Measurements from ENCODE around the gene TMEM167A. TPM values are rescaled to one million over a fixed set of nuclear protein-coding genes. Genes with fewer than 3 reads are reported as not detected.

TMEM167A gene
- total RNA-seq, 4 donors from 2014 or later, result 17.7 to 46.2 (median 36.4) TPM

DNA sequence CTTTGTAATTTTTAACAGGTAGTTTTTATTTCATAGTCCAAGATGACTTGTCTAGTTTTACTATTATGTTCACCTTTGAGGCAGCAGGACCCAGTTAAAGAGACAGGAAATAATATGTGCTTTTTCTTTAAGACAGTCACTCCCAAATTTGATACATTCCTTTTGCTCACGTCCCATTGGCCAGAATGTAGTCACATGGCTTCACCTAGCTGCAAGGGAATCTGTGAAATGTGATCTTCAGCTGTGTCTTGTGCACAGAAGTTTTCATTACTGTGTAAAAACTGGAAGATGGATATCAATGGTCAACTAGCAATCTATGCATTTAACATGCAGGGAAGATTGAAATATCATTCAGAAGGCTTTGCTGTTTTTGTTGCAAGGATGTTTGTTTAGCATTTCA is 41.3 kb upstream of the TMEM167A start:
- H3K36me3 ChIP-seq, result no peaks in the 10 kb centered on the region
- H3K27me3 ChIP-seq, result no peaks in the 10 kb centered on the region
- no peak for DNase-seq
- H3K4me1 ChIP-seq, result no peaks in the 10 kb centered on the region
- TF ChIP-seq CTCF (IDR thresholded peaks at IDR 0.05), result no peak
- TF ChIP-seq POLR2A (IDR thresholded peaks at IDR 0.05), result no peak
- no peak overlapping the region for H3K4me3 ChIP-seq
- no peak overlapping the region for H3K27ac ChIP-seq
- H3K9me3 ChIP-seq, result no peaks in the 10 kb centered on the region

GRCh38 chr5:83115816-83116215 is 38.6 kb upstream of the TMEM167A start:
- H3K4me3 ChIP-seq, result no peak overlapping the region
- TF ChIP-seq POLR2A (IDR thresholded peaks at IDR 0.05), result no peak
- TF ChIP-seq CTCF (IDR thresholded peaks at IDR 0.05), result no peak

GRCh38 chr5:83109380-83109779 is 32.2 kb upstream of the TMEM167A start:
- no peak overlapping the region for H3K27ac ChIP-seq
- no peaks in the 10 kb centered on the region for H3K9me3 ChIP-seq
- no peaks in the 10 kb centered on the region for H3K36me3 ChIP-seq
- H3K4me1 ChIP-seq, result no peaks in the 10 kb centered on the region
- H3K4me3 ChIP-seq, result no peak overlapping the region
- TF ChIP-seq POLR2A (IDR thresholded peaks at IDR 0.05), result no peak
- no peak for TF ChIP-seq CTCF (IDR thresholded peaks at IDR 0.05)
- no peaks in the 10 kb centered on the region for H3K27me3 ChIP-seq
- DNase-seq, result no peak

More at GRCh38 chr5:83115816-83116215, 38.6 kb upstream of the TMEM167A start:
- Histone ChIP-seq H3K4me1 (no peaks in the 10 kb centered on the region), H3K36me3 (no peaks in the 10 kb centered on the region), H3K9me3 (no peaks in the 10 kb centered on the region), H3K27ac (no peak overlapping the region), H3K27me3 (no peaks in the 10 kb centered on the region)
- DNase-seq, result no peak

- Histone ChIP-seq H3K9me3 (no peaks in the 10 kb centered on the region), H3K27ac (no peak overlapping the region), H3K4me1 (no peaks in the 10 kb centered on the region), H3K36me3 (no peaks in the 10 kb centered on the region), H3K4me3 (no peak overlapping the region), H3K27me3 (no peaks in the 10 kb centered on the region)
- TF ChIP-seq CTCF (IDR thresholded peaks at IDR 0.05) (no peak), POLR2A (IDR thresholded peaks at IDR 0.05) (no peak)
- DNase-seq, result no peak
Measured at GRCh38 chr5:83107692-83108420, 30.7 kb upstream of the TMEM167A start.

DNA sequence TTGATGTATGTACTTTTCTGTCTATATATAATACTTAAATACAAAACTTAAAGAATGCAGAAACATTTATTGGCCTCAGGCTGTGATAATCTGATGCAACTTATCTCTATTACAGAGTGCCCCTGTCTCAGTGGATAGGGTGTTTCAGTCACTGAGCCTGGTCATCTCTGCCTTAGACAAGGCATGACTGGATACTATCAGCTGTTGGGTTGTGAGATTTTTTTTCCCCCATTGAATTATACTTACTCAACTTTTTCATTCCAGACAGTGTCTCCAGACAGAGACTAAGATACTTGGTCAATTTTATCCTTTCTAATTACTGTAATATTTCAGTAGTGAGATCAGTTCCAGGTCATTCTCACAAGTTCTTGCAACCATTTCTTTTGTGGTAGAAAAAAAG is 26.8 kb upstream of the TMEM167A start:
- no peaks in the 10 kb centered on the region for H3K27me3 ChIP-seq
- no peak overlapping the region for H3K4me3 ChIP-seq
- TF ChIP-seq POLR2A (IDR thresholded peaks at IDR 0.05), result no peak
- no peak for TF ChIP-seq CTCF (IDR thresholded peaks at IDR 0.05)
- no peak for DNase-seq
- H3K27ac ChIP-seq, result no peak overlapping the region
- no peaks in the 10 kb centered on the region for H3K4me1 ChIP-seq
- no peaks in the 10 kb centered on the region for H3K9me3 ChIP-seq
- H3K36me3 ChIP-seq, result no peaks in the 10 kb centered on the region

Data from Peyer's patch (tissue), 4 donors.